K562 treated with DMSO at 1 percent for 24 hours (cell line): ENCODE results near the gene IPO11. TPM values are rescaled to one million over a fixed set of nuclear protein-coding genes. Genes with fewer than 3 reads are reported as not detected.

ENCODE experiments used
- total RNA-seq: library from RNA; unstranded; fragments of 300-600 nt; gene quantifications from 2 replicates; pipeline ENCODE4 v1.2.3, GENCODE V29; 2022; ENCODE audit warnings: low read depth; ENCODE audit not compliant: insufficient read depth

Gene IPO11
- total RNA-seq = 16.0 and 19.8 TPM in 2 replicates

DNA sequence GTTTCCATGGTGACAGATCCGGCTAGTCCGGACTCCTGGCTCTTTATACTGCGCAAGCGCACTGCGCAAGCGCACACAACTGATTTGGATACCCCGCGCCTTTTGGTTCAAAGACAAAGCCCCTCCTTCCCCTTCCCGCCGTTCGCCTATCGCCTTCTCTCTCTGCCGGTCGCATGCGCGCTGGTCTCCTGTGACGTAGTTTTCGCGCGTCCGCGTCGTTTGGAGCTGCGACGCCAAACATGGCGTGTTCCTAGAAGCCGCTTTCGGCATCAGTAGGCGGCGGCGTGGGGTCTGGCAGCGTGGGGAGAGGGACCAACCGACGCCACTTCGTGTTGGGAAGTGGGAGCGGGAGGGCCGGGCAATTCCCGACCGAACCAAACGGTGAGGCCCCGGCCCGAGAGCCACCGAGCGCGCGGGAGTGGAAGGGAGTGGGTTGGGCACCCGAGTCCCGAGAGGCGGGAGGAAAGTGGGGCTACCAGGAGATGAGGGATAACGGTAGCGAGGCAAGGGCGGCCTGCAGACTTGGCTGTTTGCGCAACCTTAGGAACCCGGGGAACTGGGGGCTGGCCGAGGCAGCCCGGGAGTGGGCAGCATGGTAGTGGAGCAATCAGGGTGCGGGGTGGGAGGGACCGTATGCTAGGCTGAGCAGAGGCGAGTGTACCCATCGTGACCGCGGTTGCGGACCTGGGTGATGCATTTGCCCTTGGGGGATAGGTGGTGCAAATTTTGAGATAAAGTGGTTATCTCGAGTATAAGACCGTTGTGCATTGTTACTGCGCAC is at the start of gene IPO11:
TSS of gene IPO11 (plus strand) at position 215 of the 781 bp plus-strand sequence. CDS start 24,517 bp downstream, outside the sequence.

DNA sequence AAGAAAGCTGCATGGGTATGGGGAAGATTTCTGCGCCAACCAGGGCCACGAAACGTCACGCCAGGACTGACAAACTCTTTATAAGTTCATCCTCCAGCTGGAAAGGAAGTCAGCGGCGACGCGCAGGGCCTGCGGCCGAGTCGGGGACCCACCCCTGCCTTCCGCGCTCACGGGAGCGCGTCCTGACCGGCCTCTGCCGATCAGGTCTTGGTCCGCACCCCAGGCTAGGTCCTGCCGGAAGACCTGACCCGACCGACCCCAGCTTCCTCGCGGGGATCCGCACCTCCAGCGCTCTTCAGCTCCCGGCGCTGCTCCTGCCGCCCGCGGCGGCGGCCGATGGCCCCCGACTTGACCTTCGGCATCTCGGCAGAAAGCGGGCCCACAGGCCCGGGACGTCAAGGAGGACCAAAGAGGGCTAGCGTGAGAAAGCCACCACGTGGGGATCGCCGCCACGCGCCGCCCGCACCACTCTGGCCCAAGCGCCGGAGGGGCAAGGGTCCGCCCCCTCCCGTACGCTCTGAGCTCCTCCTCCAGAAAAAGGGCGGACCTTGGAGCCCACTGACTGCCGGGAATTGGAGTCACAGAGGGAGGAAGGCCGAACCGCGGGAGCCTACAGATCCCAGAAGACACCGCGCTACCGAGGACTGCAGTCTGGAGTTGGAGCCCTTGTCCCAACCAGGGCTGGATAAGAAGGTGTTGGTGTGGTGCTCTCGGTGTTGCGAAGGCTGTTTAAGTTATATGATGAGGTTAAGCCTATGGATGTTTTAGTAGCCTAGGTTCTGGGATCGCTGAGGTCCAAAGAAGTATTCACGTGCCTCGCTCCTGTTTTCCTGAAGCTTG is 8.9 kb upstream of the IPO11 start, which contains the start of gene DIMT1:
TSS of gene DIMT1 (minus strand) at position 495 of the 840 bp plus-strand sequence. CDS start at position 362, 133 bp downstream.

DNA sequence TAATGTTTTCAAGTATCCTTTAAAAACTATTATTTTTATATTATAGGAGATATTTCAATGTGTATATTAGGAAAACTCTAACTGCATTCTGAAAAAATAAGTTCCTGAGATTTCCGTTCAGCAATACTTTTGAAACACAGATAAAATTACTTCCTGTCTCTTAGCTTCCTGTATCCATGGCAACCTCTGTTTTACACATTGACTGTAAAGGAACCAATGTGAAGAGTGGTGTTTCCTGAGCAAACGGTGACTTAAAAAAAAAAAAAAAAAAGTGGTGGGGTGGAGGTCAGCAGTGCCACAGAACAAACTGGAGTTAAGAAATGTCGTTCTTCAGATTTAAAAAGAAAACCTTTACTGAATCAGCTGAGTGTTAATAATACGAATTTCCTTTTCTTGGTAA is 166.0 kb downstream of the IPO11 start, which contains the start of gene LRRC70:
TSS of gene LRRC70 (plus strand) at position 280 of the 400 bp plus-strand sequence. CDS start 620 bp downstream, outside the sequence.

Other genes starting within 250 kb of the IPO11 start
- 38.2 and 41.1 TPM in 2 replicates for gene KIF2A, start 106.6 kb upstream of the IPO11 start, total RNA-seq
- gene DIMT1, start 8.9 kb upstream of the IPO11 start, total RNA-seq = 28.1 and 28.7 TPM in 2 replicates
- not detected in 2 replicates for gene LRRC70, start 166.1 kb downstream of the IPO11 start, total RNA-seq